C4-2B (cell line): ENCODE measurements around the gene ZEB2.

ENCODE experiments used
- ZFX ChIP-seq: fragments of 450-650 bp; IDR thresholded peaks from 2 replicates; pipeline ENCODE4 v1.6.1; 2017
- TF ChIP-seq, protein P1 (sequence below): fragments of 450-650 bp; conservative IDR thresholded peaks from 2 replicates; pipeline ENCODE4 v1.5.1; 2017; ENCODE audit warnings: mild to moderate bottlenecking

DNA sequence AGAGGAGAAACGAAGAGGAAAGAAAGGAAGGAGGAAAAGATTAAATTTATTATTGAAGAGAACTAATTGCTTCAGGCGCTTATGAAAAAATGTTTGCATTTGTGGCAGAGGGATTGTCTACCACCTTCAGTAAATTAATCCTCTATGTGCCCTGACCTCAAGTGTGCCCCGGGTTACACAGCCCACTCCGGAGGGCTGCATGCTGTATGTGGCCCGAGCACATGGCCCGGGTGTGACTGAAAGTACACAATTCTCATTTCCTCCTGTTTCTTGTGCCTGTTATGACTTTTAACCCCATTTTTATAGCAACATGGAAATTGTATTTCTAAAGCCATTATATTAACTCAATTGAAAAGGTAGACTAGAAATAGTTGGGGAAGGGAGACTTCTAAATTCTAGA, 38.8 kb downstream of the ZEB2 start:
- TF ChIP-seq, protein P1, sequence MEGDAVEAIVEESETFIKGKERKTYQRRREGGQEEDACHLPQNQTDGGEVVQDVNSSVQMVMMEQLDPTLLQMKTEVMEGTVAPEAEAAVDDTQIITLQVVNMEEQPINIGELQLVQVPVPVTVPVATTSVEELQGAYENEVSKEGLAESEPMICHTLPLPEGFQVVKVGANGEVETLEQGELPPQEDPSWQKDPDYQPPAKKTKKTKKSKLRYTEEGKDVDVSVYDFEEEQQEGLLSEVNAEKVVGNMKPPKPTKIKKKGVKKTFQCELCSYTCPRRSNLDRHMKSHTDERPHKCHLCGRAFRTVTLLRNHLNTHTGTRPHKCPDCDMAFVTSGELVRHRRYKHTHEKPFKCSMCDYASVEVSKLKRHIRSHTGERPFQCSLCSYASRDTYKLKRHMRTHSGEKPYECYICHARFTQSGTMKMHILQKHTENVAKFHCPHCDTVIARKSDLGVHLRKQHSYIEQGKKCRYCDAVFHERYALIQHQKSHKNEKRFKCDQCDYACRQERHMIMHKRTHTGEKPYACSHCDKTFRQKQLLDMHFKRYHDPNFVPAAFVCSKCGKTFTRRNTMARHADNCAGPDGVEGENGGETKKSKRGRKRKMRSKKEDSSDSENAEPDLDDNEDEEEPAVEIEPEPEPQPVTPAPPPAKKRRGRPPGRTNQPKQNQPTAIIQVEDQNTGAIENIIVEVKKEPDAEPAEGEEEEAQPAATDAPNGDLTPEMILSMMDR, result no peak
- TF ChIP-seq ZFX, result no peak
